Hematopoietic multipotent progenitor cell treated with erythropoietin and hydrocortisone succinate and interleukin-3 and kit ligand, for 8 days (in vitro differentiated cells): ENCODE results near the gene CEP104.
A peak's percentile ranks its signal among the peaks of the same experiment; 100 is the strongest.
"Not testable (repeated sequence)": the region's sequence is repeated elsewhere in the genome, so short reads cannot be mapped to it uniquely, and the experiment has no call there.

Source experiments
- DNase-seq: peaks from one replicate; pipeline ENCODE4 v3.0.0-alpha.2; 2015

Gene CEP104

DNA sequence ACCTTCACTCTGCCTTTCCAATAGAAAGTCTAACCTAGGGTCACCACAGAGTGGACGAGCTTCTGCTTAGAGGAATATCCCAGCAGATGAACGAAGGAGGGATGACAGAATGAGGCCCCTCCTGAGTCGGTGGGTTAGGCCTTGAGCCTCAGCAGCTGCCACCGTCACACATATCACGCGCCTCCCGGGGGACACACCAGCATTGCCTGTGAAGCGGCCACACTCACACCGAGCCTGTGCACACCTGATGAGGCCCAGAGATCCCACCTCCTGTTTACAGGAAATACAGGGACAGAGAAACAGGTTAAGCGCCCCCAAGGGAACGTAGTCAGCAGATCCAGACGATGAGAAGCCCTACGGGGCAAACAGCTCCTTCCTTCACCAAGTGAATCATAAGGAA, 35.6 kb downstream of the CEP104 start:
- DNase-seq, result no peak

DNA sequence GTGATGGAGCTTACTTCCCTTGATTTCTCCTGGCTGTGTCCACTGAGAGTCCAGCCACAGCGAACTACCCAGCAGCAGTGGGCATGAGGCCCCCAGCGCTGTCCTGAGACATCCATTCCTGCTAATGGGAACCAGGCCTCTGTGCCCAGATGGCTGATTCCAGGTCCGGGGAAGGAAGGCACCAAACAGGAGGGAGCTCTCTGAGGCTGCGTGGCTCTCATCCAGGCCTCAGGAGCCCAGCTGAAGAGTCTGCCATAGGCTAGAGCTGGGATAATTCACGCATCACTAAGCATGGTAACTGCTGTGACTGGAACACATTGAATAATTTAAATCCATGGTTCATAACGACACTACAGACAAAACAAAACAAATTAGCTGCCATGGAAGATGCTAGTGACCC, 36.0 kb downstream of the CEP104 start:
- DNase-seq, result no peak

DNA sequence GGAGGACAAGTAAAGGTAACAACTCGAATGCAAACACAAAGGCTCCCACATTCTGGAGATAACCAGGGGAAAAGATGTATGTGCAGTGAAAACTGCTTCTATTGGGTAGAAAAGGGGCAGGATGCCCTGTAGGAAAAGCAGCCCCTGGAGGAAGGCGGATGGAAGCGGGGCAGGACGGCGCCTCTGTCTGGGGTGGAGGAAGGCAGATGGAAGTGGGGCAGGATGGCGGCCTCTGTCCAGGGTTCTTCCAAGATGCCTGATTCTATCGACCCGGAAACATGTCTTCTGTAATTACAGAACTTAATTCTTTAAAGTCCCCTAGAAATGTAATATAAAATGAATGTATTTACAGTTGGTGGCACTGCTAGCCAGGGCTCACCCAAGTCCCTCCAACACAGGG, 36.7 kb downstream of the CEP104 start:
- no peak for DNase-seq

DNA sequence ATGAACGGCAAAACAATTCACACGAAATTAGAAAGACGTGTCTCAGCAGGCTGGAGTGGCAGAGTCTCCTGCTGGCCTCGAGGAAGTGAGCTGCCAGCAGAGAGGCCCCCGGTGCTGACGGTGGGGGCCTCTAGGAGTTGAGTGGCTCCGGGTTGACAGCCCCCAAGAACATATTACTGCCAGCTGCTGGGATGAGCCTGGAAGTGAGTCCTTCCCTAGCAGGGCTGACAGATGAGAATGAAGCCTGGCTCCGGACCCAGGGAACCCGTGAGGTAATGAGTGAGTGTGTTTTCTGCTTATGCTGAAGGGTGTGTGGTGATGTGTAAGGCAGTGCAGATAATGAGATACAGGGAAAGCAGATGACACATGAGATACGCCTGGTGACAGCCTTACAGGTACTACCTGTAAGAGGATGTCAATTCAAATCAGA, 37.2 kb downstream of the CEP104 start:
- no peak for DNase-seq

DNA sequence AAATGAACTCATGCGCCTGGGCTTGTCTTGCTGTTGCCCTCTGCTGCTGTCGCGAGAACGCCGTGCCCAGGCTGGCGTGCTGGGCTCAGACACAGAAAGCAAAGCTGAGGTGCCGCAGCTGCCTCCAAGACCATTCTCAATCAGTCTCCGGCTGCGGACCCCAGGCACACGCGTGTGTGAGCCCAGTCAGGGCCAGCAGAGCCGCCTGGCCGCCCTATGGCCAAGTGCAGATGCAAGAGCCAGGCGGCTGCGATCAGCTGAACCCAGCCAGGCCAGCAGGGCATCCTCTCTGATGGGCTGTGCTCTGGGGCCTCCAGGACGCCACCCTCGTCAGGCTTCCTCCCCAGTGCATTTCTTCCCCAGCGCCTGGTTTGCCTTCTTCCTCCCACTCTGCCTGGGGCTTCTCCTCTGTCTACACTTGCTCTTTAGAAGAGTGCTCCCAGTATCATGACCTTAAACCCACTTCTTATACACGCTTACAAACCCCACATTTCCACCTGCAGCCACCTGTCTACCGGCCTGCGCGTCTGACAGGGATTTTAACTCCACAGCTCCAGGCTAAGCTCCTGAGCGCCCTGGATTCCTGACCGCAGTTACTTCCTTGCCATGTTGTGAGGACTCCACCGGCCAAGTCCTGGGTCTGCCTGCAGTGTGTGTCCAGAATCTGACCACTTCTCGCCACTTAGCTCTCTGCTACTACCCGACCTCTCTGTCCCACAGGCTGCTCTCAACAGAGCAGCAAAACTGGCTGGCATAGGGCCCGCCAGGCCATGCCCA, 39.0 kb downstream of the CEP104 start:
- no peak for DNase-seq

DNA sequence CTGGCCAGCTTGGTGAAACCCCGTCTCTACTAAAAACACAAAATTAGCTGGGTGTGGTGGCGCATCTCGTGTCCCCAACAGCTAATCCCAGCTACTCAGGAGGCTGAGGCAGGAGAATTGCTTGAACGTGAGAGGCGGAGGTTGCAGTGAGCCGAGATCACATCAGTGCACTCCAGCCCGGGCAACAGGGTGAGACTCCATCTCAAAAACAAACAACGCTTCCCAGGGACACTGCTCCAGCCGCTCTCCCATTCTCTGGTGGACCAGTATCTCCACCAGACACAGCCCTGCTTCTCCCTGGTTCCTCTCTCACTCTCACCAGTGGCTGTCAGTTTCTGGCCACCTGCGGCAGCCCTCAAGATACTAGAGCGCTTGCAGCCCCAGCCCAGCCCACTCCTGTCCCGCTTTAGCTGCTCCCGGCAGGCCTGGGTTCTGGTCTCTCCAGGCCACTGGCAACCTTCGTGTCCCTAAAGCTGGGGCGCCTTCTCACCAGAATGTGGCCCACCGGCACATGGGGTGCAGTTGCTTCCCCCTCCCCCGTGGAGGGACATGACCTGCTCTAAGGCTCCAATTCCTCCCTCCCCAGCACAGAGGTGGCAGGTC, 39.8 kb downstream of the CEP104 start:
- no peak for DNase-seq

DNA sequence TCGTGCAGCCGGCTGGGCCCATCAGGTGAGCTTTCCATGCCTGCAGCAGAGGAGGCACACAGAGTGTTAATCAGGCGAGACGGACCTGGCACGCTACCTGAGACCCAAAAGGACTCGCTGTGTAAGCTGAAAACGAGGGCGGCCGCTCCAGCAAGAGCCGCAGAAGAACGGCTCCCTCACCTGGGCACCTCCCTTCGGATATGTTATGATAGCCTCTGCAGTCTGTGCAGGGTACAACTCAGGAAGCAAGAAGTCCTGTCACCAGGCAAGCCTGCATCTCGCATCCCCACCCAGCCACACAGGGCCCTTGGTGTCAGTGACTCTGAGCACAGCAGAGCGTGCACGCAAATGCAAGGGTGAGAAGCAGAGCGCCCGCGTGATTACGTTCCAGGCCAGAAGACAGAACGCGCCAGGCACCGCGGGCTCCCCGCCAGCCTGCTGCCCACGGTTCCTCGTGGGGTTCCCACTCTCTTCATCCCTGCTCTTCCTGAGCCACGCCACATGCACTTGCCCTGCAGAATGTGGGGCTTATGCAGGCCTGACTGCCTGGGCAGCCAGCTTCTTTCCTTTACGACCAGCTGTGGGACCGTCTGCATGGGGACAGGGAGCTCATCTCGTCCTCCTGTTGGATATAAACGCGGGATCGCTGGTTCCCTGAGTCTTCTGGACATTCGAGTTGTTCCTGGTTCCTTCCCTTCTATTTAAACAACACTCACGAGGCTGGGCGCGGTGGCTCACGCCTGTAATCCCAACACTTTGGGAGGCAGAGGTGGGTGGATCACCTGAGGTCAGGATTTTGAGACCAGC, 40.5 kb downstream of the CEP104 start:
- no peak for DNase-seq

DNA sequence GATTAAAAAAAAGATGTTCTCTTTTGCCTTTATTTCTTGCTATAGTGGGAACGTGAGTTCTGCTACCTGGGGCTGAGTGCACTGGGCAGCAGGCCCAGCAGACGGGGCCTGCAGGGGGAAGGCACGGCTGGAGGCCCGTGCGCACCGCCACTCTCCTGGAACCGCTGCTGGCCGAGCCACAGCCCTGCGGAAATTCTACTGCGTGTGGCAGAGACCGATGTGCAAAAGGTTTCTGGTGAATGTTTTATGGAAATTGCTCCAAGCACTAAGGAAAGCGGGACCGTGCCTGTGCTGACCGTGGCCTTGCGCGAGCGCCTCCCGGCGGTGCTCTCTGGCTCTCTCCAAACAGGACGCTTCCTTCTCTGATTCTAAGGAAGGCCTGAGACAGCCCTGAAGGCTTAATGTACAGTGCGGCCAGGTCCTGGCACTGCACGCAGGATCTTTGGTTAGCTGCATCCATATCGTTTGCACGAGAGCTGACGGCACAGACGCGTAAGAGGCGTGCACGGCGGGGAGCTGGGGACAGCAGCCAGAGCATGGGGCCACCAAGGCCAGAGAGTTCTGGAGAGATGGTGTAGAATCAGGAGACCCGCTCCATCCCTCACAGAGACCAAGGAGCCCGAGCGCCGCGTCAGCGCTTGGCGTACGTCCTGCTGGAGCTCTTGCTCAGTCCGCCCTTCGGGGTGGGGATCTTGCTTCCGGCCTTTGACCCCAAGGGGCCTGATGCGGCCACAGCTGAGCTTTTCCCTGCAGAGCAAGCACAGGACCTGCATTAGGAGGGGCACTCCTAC, 42.0 kb downstream of the CEP104 start:
- DNase-seq, result no peak

DNA sequence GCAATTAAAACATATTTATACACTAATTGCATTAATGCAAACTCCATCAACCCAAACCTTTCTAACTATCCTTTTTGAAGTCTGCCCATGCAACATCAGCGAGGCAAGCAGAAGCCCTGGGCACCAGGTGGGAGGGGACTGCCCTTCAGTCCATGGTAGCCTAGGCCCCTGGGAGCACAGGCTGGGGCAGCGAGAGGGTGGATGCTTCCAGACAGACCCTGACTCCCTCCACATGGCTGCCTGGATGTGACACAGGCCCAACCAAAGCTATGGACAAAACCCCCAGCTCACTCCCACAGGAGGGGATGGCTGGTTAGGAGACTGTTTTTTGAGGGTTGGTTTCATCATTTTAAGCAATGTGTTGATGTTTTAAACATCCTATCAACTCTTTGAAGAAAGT, 42.9 kb downstream of the CEP104 start:
- no peak for DNase-seq

DNA sequence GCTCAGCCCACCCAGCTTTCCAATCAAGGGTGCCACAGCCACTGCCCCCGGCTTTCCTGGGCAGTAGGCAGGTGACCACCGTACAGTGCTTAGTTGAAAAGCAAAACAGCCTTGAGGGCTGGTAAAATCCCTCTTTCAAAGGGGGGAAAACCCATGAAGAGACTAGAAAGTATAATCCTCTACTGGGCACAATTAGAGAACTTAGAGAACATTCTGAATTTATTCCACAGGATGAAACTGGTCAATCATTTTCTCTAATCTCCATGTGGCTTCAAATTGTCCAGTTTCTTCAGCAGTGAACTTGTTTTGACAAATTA, 45.5 kb downstream of the CEP104 start:
- DNase-seq, result no peak

DNA sequence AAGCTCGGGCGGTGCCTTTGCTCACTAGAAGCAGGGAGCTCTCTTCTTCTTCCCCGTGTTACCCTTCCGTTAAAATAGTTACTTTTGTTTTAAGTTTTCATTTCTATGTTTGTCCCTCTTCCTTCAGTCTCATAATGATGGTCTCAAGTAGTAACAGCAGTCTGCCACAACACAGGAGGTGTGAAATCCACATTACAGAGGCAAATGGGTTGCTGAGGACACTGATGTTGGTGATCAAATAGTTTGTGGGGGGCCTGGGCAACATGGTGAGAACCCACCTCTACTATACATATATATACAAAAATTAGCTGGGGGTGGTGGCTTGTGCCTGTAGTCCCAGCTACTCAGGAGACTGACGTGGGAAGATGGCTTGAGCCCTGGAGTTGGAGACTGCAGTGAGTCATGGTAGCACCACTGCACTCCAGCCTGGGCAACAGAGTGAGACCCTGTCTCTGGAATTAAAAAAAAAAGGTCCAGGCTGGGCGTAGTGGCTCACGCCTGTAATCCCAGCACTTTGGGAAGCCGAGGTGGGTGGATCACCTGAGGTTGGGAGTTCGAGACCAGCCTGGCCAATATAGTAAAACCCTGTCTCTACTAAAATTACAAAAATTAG, 46.8 kb downstream of the CEP104 start:
- DNase-seq, result not testable (repeated sequence)

DNA sequence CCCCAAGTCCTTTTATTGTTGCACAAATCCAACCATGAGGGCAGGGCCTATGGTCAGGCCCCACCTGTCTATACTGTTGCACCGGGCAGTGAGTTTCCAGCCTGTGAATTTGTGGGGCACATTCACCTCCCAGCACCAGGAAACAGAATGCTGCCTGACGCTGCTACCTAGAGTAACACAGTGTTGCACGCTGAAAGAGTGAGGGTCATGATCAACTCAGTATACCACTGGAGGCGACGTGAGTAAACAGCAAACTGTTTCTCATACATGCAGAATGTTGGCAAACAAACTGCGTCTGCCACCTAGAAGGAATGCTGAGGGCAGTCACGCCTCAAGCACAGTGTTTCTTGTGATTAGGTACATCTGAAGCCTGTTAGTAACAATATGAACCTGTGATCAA, 47.3 kb downstream of the CEP104 start:
- no peak for DNase-seq

DNA sequence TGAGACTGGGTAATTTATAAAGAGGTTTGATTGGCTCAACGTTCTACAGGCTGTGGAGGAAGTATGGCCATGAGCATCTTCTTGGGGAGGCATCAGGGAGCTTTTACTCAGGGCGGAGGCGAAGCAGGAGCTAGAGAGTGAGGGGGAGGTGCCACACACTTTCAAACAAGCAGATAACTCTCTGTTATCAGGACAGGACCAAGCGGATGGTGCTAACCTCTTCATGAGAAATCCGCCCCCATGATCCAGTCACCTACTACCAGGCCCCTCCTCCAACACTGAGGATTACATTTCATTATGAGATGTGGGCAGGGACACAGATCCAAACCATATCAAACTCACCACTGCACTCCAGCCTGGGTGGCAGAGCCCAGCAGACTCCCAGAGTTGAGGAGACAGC, 49.2 kb downstream of the CEP104 start:
- DNase-seq, result peak; percentile 51

DNA sequence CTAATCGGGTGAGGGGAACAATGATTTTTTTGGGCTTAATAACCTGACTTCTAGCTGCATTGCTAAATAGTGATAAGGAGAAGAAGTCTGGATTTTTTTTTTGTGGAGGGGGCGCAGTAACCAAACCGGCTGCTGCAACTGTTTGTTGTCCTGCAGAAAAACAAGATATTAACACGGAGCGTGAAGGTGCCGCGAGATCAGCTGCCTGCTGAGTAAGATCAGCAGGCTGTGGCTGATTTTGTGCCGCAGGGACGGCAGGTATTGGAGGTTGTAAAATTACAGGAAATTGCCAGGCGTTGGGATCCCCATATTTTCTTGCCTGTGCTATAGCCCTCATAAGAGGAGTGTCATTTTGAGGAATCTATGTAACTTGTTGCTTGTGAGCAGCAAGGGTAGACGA, 52.0 kb downstream of the CEP104 start:
- DNase-seq, result no peak

DNA sequence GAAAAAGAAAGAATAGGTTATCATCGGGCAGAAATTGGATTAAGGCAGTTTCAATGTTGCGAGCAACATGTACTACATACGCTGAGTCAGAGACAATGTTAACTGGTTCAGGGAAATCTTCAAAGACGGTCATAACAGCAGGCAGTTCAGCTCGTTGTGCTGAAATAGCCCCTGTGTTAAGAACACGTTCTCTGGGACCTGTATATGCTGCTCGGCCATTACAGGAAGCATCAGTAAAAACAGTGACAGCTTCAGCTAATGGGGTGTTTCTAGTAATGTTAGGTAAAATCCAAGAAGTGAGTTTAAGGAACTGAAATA, 52.4 kb downstream of the CEP104 start:
- DNase-seq, result not testable (repeated sequence)

DNA sequence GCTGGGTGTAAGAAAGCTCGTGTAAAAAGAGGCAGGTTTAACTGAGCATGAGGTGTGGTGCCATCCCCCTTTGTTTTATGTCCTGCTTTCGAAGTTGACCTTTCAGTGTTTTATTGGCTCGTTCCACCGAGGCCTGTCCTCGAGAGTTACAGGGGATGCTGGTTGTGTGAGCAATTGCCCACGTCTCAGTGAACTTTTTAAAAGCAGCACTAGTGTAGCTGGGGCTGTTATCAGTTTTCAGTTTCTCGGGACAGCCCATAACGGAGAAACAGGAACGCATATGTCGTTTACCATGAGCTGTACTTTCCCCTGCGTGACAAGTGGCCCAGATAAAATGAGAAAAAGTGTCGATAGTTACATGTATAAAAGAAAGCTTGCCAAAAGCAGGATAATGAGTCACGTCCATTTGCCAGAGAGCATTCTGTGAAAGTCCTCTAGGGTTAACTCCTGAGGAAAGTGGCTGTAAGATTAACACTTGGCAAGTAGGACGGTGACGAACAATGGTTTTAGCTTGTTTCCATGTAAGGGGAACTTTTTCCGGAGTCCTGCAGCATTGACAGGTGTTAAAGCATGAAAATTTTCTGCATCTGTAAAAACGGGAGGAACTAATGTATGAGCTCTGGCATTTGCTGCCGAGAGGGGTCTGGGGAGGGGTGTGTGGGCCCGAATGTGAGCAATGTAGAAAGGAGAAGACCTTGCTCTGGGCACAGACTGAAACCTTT, 52.9 kb downstream of the CEP104 start:
- peak; percentile 72 for DNase-seq

DNA sequence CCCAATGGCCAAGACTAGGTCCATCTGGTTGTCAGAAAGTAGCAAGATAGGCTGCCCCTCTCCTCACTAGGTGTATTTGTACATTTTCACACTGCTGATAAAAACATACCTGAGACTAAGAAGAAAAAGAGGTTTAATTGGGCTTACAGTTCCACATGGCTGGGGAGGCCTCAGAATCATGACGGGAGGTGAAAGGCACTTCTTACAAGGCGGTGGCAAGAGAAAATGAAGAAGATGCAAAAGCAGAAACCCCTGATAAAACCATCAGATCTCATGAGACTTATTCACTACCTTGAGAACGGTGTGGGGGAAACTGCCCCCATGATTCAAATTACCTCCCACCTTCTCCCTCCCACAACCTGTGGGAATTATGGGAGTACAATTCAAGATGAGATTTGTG, 56.2 kb downstream of the CEP104 start:
- not testable (repeated sequence) for DNase-seq

DNA sequence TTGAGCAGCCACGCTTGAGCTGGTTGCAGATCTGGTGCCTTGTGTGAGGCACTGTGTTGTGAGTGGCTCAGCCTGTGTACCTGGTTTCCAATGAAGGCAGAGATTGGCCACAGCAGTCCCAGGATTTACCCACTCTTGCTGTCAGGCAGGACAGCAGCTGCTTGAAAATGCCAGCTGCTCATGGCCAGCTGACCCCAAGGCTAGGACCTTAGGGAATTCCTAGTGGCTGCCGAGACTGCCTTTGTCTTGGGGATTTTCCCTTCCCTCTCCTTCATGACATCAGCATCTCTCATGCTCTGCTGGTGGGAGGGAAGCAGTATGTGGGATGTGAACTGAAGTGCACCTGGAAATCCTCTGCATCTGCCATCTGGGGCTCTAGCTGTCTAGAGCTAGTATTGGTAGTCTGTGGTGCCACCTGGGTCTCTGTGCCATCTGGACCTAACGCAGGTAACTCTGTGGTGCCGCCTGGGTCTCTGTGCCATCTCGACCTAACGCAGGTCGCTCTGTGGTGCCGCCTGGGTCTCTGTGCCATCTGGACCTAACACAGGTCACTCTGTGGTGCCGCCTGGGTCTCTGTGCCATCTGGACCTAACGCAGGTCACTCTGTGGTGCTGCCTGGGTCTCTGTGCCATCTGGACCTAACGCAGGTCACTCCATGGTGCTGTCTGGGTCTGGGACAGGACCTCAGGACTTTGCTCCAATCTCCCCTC, 56.9 kb downstream of the CEP104 start:
- DNase-seq, result no peak

DNA sequence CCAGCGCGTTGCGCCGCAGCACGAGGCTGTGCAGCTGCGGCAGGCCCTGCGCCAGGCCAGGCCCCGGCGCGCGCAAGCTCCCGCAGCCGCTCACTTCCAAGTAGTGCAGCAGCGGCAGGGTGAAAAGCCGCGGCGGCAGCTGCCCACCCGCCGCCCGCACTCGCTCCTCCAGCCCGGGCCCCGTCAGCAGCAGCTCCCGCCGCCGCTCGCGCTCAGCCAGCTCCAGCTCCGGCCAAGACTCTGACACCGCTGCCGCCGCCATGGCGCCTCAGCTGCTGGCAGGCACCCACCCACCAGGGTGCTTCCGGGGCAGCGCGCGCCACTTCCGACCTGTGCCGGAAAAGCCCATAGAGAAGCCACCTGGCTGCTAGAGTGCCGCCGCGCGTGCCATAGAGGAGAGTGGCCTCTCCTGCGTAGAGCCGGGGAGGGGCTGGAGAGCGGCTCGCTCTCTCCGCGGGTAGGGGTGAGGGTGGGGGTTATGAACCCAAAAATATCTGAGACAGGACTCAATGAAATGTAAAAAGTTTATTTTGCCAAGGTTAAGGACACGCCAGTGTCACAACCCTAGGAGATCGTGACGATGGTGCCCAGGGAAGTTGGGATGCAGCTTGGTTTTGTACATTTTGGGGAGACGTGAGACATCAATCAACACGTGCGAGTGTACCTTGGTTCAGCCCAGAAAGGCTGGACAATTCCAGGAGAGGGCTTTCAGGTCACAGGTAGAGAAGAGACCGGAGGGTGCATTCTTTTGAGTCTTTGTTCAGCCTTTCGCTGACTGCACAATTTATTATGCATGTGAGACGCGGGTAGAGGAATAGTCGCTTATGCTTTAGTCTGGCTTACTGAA, 60.6 kb downstream of the CEP104 start, which contains the start of gene LRRC47:
Gene LRRC47, minus strand, starts transcription at position 284 of the 847 bp plus-strand sequence. Its CDS starts 22 bp downstream, at position 262.
- peak; percentile 95 for DNase-seq

DNA sequence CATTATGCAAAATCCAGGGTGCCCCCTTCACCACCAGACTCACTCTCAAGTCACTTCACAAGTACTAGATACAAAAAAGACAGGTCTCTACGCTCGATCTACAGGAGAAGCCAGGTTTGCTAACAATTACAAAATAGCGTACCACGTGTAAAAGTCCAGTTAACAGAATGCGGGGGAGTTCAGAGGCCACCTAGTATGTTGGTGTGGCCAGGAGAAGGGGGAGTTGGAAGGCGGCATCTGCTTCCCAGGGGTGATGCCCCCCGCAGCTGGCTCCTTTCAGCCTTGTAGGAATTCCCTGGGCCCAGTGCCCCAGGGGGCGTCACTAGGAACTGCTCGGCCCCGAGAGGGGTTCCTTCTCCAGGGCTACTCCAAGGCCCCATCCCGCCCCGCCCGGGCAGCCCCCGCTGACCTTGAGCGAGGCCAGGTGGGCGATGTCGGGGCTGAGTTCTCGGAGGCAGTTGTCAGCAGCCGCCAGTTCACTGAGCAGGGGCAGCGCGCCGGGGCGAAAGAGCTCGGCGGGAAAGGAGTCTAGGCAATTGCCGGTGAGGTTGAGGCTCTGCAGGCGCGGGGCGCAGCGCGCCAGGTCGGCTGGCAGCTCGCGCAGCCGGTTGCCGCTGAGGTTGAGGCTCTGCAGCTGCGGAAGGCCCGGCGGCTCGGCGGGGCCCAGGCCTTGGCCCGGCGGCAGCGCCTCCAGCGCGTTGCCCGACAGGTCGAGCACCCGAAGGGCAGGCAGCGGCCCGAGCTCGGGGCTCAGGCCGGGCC, 61.4 kb downstream of the CEP104 start:
- DNase-seq, result no peak
